Skin epidermis (tissue), 12 donors: Measurements from ENCODE around the gene XCR1.
"Not testable (repeated sequence)": the region's sequence is repeated elsewhere in the genome, so short reads cannot be mapped to it uniquely, and the experiment has no call there.

Experiments used
- H3K27ac ChIP-seq, 21 experiments: fragments of 200-600 bp; sonication (generic) in 11 of 21; one replicate each; pipeline ENCODE4 v1.5.0; 2020; ENCODE audit warnings: mild to moderate bottlenecking in 3 of 21, inconsistent platforms in 2 of 21, moderate library complexity in 2 of 21
- H3K4me3 ChIP-seq, 7 experiments: fragments of 200-600 bp; sonication (generic) in 2 of 7; one replicate each; pipeline ENCODE4 v1.5.0; 2020; ENCODE audit warnings: inconsistent platforms in 2 of 7, mild to moderate bottlenecking in 2 of 7, moderate library complexity in 1 of 7

Gene XCR1

DNA sequence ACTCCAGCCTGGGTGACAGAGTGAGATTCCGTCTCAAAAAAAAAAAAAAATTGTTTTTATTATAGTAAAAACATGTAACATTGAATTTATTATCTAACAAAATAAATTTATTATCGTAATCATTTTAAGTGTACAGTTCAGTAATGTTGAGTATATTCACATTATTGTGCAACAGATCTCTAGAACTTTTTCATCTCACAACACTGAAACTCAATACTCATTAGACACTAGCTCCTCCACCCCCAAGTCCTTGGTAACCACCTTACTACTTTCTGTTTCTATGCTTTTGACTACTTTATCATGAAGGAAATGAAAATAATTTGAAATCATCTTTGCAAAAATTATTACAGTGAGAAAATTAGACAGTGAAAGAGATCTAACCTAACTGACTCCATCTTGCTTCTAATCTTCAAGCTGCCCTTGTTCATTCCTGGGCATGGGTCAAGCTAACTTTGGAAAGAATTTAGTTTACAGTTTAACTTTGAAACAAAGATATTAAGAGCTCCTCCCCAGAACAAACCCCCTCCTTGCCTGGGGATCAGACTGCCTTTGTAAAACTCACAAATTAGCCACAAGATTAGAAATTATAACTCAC is 16.7 kb downstream of the XCR1 start:
- Histone ChIP-seq H3K27ac (no peak overlapping the region), H3K4me3 (no peak overlapping the region)

DNA sequence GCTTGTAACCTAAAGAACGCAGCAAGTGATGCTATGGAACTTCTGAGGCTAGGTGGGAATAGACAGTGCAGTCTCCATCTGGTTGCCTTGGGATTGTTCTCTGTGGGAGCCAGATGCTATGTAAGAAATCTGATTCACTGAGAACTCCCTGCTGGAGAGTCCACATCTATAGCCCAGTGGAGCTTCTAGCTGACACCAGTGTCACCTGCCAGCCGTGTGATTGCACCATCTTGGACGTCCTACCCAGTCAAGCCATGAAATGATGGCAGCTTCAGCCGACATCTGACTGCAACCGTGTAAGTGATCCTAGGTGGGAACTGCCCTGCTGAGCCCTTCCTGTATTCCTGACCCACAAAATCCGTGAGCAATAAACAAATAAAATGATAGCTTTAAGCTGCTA is 19.2 kb downstream of the XCR1 start:
- no peak overlapping the region for H3K4me3 ChIP-seq
- H3K27ac ChIP-seq: no peak overlapping the region

DNA sequence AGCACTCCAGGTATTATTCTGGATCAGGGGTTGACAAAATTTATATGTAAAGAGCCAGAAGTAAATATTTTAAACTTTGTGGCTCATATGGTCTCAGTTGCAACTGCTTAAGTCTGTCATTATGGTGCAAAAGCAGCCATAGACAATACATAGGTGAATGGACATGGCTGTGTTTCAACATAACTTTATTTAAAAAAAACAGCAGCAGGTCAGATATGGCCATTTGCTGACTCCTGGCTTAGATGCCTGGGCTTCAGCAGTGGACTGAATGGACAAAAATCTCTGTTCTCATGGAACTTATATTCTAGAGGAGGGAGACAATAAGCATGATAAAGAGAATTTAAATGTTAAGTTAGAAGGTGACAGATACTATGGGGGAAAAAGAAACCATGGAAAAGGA is 20.0 kb downstream of the XCR1 start:
- H3K27ac ChIP-seq: peak overlapping the region in 1 of 21 experiments; percentile 36
- H3K4me3 ChIP-seq: no peak overlapping the region

DNA sequence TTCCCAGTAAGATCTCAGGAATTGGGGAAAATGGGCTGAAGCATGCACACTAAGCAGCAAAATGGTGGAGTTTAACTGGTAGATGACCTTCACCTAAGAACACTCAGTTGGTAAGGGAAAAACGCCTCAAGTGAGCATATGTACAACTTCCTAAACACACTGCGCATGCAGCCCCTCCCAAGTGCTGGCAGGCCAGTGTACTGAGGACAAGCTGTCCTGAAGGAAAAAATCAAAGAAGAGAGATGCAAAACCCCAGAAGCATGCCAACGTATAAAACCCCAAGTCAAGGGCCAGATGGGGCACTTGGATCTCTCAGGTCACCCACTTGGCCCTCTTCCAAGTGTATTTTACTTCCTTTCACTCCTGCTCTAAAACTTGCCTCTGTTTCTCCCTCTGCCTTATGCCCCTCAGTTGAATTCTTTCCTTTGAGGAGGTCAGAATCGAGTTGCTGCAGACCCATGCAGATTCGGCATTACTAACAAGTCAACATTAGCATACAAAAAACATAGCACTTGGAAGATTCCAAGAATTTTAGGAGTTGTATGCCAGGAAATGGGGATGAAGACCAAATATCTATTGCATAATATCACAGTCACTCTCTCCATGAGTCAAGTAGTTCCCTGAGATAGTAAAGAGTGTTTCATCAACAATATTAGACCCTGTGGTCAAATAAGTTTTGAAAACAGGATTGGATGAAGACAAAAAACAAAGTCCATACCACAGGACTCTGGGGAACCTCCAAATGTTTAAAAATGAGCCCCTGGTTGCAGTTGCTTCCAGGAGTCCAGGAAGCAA is 20.8 kb downstream of the XCR1 start:
- Histone ChIP-seq H3K27ac (peak overlapping the region in 2 of 21 experiments; percentile 36), H3K4me3 (no peak overlapping the region)

DNA sequence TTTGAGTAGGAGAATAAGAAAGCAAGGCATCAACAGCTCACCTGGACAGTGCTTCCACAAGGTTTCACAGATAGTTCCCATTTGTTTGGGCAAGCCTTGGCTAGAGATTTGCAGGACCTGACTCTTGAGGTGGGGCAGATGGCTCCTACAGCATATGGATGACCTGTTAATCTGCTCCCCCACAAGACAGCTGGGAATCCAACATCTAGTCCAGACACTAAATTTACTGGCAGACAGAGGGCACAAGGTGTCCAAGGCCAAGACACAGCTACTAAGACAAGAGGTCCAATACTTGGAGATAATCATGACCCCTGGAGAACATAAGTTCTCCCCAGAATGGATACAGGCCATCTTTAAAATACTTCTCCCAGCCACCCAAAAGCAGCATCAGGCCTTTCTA is 23.6 kb downstream of the XCR1 start:
- H3K27ac ChIP-seq, H3K4me3 ChIP-seq: not testable (repeated sequence)

DNA sequence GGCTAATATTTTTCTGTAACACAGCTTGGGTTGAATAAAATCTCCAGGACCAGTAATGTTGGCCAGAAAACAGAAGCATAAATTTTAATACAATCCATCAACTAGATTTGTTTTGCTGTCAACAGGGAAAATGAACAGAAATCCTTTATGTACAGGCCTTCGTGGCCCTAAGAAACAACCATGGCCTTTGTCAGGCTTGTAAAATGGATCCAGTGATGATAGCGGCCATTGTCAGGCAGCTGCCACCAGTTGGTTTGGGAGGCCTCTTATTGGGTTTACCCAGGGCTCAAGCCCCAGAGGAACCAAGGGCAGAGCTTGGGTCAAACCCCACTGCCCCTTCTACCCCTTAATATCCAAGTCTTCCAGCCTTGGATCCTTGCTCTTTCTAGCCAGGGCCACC is 26.1 kb downstream of the XCR1 start:
- no peak overlapping the region for H3K27ac ChIP-seq

DNA sequence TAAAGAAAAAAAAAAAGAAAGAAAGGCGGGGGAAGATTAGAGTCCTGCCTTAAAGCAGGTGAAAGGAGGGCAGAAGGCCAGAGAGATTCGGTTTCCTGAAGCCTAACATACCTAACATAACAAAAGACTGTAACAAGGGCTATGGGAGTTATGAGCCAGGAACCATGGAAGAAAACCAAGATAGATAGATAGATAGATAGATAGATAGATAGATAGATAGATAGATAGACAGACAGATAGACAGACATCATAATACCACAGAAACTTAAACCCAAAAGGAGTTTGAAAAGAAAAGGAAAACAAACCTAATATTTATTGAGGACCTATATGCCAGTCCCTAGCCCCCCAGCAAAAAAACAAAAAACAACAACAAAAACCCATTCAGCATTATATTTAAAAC is 29.3 kb downstream of the XCR1 start:
- no peak overlapping the region for H3K27ac ChIP-seq
- H3K4me3 ChIP-seq: no peak overlapping the region

More for the DNA sequence above, 26.1 kb downstream of the XCR1 start:
- H3K4me3 ChIP-seq: no peak overlapping the region

DNA sequence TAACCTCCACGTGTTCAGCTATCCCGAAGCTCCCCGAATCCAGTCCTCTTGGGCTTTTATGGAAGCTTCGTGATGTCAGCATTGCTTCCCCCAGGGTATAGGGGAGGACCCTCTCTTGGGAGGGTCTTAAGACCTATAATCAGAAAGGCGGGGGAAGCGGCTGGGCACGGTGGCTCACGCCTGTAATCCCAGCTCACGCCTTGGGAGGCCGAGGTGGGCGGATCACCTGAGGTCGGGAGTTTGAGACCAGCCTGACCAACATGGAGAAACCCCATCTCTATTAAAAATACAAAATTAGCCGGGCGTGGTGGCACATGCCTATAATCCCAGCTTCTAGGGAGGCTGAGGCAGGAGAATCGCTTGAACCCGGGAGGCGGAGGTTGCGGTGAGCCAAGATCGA is 29.8 kb downstream of the XCR1 start:
- not testable (repeated sequence) for H3K4me3 ChIP-seq, H3K27ac ChIP-seq

DNA sequence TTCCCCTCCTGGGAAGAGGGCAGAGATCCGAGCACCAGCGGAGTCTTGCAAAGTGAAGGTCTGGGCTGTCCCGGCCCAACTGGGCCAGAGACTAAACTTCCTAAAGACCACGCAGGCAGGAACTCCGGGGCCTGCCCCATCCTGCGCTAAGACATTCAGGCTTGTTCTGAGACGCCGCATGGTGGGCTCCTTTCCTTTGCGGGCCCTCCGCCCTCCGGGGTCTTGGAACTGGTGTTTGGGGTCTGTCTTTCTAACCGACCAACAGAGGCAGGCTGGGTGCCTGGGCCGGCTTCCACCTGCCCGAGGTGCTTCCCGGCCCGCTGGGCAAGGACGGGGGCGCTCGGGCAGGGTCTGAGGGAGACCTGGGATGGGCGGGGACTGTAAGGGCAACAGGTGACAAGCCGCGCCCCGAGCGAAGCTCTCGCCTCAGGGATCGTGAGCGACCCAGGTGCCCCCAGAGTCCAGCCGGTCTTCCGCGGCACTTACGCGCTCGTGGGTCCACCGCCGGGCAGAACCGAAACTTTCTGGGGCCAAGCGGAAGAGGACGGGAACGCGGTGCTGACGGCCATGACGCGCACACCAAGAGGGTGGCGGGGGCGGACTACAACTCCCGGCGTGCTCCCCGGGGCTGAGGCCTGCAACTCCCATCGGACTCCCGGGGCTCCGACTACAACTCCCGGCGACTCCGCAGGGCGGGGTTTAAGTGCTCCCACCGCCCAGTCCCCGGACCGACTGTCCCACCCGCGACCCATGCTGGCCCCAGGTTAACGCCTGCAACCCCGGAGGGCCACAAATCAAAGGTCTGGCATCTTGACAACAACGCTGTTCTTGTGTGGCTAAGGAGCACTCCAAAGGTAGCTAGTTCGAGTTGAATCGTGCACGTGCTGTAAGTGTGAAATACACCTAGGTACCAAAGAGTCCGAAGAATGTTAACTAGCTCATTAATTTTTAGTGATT is 31.8 kb downstream of the XCR1 start, which contains the start of gene FYCO1:
TSS of gene FYCO1 (minus strand) at position 589 of the 957 bp plus-strand sequence. CDS start 10,914 bp downstream, outside the sequence.
- Histone ChIP-seq H3K27ac (peak within 1 kb of the TSS; percentile 74 to 99 (median 94)), H3K4me3 (peak within 1 kb of the TSS; percentile 59 to 93 (median 75))

DNA sequence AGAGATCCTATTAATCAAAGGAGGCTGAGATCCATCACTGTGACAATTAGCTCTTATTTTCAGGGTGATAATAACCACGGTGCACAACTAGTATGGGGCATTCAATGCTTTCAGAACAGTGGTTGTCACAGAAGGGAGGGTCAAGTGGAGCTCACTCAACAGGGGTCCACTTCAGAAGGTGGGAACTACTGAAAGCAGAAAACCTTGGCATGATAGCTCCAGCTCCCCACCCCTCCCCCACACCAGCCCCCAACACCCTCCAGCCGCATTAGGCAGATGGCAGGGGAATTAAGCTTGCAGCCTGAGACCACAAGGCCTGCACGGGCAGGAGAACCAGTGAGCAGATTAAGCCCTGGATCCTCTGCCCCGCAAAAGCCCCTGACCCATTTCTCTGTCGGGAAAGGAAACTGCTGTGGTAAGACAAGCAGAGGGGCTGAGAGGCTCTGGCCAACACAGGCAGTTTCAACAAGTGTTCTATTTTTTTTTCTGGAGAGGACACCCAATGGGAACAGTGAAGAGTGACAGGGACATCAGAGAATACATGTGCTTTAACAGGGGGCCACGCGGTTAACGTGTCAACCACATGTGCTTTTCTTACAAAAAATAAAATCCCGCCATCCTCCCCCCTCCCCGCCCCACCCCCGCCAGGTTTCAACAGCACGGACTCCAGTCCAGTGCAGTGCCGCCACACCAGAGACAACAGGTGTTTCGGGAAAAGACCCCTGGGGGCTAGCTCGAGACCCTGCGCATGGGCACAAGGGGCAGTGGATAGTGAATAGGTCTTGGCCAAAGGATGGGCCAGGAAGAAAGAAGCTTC is 32.7 kb downstream of the XCR1 start:
- peak overlapping the region; percentile 59 to 93 (median 75) for H3K4me3 ChIP-seq

DNA sequence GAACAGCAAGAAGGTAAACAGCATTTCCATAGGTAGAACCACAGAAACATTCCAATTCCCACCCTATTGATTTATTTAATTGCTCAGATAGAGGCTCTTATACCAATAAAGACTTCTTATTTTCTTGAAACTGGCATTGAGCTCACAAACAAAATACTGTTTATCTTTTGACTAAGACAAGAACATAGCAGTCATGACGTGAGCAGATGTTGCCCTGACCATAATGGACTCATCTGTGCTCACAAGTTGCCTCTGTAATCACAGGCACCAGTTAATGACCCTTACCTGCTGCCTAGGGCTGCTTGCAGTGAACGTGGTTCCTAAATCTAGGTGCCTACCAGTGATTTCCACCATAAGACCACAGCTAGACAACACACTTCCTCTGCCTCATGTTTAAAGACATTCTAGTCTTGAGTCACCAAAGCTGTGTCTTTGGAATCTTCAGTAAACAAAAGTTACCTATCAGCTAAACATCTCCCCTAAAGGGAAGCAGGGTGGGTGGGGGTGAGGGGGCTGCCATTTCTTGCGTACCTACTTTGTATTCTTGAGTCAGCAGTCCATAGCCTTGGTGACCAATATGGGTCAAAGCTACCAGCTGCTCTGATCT is 33.8 kb downstream of the XCR1 start:
- Histone ChIP-seq H3K4me3 (peak overlapping the region in 2 of 7 experiments; percentile 1 to 93), H3K27ac (peak overlapping the region in 17 of 21 experiments; percentile 4 to 99 (median 57))

More for the DNA sequence above, 32.7 kb downstream of the XCR1 start:
- H3K27ac ChIP-seq: peak overlapping the region; percentile 74 to 99 (median 94)

DNA sequence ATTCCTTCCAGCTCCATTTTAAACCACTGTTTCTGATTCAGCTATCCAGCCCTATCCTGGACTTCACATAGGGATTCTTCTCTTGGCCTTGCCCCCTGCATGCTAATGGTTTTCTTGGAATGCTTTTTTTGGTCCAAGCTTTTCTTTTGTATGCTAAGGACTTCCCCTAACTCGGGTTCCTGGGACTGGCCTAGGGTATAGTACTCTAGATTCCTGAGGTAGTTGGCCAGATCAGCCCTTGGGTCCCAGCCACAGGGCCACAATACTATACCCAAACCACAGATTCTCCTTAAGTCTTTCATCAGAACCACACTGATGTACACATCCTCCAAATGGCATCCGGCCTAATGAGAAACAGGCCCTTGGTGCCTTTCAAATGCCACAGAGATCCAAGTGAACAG is 34.5 kb downstream of the XCR1 start:
- Histone ChIP-seq H3K27ac (peak overlapping the region in 16 of 21 experiments; percentile 9 to 99 (median 76)), H3K4me3 (no peak overlapping the region)

DNA sequence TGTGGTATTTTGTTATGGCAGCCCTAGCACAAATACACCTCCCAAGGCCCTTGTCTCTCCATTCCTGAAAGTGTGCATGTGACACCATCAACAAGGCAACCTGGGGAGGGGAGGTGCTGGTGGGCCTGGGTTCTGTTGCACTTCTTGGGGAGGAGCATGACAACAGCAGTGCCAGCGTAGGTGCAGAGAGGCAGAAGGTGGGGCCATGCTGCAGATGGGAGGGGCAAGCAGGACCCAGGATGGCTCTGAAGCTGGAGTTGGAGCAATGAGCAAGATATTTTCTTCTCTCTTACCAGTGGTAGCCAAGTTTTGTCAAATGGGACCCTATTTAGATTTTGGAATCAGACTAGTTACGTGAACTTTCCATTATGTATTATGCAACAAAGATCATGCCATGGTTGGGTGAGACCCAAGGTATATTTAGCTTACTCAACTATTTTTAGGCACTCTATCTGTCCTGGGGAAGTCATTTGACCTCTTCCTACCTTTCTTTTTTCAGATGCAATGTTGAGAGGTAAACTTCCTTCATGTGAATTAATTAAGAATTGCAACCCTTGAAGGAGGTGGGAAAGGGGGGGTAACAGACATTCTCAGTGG is 35.1 kb downstream of the XCR1 start:
- peak overlapping the region in 13 of 21 experiments; percentile 13 to 99 (median 94) for H3K27ac ChIP-seq

DNA sequence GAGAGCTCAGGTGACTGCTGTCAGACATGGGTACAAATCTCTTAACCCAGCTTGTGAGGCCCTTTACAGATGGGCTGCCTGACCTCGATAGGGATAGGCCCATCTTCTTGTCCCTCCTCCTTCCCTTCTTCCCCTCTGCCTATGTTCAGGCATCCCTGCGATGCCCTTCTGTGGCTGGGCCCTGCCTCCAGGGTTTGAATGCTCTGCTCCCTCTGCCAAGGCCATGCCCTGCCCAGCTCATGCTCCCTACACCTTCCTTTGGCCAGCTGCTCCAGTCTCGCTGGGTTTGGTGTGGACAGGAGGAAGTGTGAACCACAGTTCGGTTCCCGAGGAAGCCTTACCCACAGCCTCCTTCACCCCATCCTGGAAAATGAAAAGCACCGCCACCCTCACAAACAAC is 35.9 kb downstream of the XCR1 start:
- no peak overlapping the region for H3K4me3 ChIP-seq

More for the DNA sequence above, 35.1 kb downstream of the XCR1 start:
- no peak overlapping the region for H3K4me3 ChIP-seq

DNA sequence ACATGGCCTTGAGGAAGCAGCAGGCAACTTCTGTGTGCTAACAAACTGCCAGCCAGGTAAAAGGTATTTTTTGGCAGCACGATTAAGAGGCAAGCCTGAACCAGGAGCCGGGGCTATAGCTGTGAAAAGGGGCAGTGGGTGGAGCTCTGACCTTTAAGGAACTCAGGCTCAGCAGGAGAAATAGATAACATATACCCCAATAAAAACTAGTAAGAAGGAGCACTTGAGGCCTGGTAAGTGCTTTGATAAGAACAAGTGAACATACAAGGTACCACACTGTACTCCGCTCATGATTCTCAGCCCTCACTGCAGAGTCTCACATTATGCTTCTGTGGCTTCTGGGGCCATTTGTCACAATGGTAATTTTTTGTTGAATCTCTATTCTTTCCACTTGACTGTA is 37.1 kb downstream of the XCR1 start:
- Histone ChIP-seq H3K27ac (peak overlapping the region in 10 of 21 experiments; percentile 18 to 80 (median 54)), H3K4me3 (no peak overlapping the region)

More for the DNA sequence above, 35.9 kb downstream of the XCR1 start:
- peak overlapping the region in 11 of 21 experiments; percentile 11 to 99 (median 94) for H3K27ac ChIP-seq

DNA sequence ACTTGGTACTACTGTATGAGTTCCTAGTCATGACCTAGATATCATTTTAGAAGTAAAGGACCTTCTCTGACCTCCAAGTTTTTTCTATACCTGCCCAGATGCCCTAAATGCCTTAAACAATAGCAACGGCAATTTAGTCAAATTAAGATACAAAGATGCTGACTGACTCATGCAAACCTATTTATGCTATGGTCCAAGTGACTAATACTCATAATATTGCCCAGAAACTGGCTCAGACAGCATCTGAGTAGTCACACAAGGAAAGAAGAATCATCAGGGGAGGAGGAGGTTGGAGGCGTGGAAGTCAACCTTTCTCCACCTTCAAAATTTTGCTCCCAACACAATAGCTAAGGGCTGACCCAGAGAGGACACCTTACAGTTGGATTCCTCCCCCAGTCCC is 38.5 kb downstream of the XCR1 start:
- peak overlapping the region in 18 of 21 experiments; percentile 24 to 80 (median 58) for H3K27ac ChIP-seq
- no peak overlapping the region for H3K4me3 ChIP-seq

DNA sequence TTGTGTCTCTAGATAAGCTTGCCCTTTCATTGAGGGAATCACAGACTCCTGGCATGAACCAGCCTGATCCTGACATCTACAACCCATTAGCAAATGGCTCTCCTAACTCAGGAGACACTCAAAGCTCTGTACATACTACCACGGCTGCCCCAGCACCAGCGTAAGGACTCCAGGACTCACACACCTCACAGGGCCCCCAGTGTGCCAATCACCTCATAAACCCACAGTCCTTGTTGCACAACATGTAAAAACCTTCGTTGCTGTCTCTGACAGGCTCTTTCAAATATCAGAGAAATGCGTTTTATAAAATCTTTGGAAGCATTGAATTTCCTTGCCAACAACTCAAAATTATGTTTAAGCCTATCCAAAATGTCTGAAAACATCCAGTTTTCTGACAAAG is 38.9 kb downstream of the XCR1 start:
- no peak overlapping the region for H3K4me3 ChIP-seq
- H3K27ac ChIP-seq: peak overlapping the region in 19 of 21 experiments; percentile 4 to 80 (median 52)
